Endothelial cell of umbilical vein (primary cell): ENCODE measurements around the gene FMNL2.

Experiments used
- EZH2 ChIP-seq: IDR thresholded peaks from 2 replicates; pipeline ENCODE4 v1.6.1; 2012; ENCODE audit warnings: borderline replicate concordance, low read depth, mild to moderate bottlenecking, moderate library complexity, low read length, inconsistent platforms; ENCODE audit not compliant: severe bottlenecking
- GATA2 ChIP-seq: IDR thresholded peaks from 2 replicates; pipeline ENCODE4 v1.7.0; 2011; ENCODE audit warnings: low read depth, mild to moderate bottlenecking, moderate library complexity, mixed read lengths, low read length; ENCODE audit not compliant: insufficient read length, insufficient read depth
- JUN ChIP-seq: IDR thresholded peaks from 2 replicates; pipeline ENCODE4 v1.6.1; 2011; ENCODE audit warnings: borderline replicate concordance, low read depth; ENCODE audit not compliant: insufficient read length, insufficient read depth
- POLR2AphosphoS5 ChIP-seq: IDR thresholded peaks from 2 replicates; pipeline ENCODE4 v1.6.1; 2012; ENCODE audit warnings: low read depth, mild to moderate bottlenecking, control low read depth, low read length, moderate library complexity; ENCODE audit not compliant: insufficient read depth
- TF ChIP-seq, protein P1 (sequence below), 2 donors: IDR thresholded peaks; 1 replicate in 1 of 2; 2 replicates in 1 of 2; pipeline ENCODE4 v1.5.1; 2011; ENCODE audit warnings: low read length in 2 of 2, mild to moderate bottlenecking in 2 of 2, moderate library complexity in 2 of 2, control low read depth in 1 of 2, inconsistent platforms in 1 of 2, low read depth in 1 of 2; ENCODE audit not compliant: insufficient read depth in 1 of 2; ENCODE audit errors: extremely low read depth in 1 of 2

DNA sequence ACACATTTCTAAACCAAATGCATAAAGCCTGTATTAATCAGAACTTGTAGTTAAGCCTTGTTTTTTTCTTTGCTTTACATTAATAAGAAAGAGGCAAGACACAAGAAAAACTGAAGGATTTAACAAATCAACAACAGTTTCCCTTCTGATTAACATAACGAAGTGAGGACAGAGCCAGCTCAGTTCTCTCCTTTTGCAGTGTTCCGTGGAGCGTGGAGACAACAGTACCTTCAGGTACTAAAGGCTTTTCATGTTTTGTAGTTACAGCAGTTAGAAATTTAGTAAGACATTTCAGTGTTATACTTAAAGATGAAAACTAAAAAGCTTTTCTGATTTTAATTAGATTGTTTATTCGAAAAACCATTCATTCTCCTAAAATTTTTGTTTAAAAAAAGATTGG is 115.2 kb downstream of the FMNL2 start:
- TF ChIP-seq, protein P1, sequence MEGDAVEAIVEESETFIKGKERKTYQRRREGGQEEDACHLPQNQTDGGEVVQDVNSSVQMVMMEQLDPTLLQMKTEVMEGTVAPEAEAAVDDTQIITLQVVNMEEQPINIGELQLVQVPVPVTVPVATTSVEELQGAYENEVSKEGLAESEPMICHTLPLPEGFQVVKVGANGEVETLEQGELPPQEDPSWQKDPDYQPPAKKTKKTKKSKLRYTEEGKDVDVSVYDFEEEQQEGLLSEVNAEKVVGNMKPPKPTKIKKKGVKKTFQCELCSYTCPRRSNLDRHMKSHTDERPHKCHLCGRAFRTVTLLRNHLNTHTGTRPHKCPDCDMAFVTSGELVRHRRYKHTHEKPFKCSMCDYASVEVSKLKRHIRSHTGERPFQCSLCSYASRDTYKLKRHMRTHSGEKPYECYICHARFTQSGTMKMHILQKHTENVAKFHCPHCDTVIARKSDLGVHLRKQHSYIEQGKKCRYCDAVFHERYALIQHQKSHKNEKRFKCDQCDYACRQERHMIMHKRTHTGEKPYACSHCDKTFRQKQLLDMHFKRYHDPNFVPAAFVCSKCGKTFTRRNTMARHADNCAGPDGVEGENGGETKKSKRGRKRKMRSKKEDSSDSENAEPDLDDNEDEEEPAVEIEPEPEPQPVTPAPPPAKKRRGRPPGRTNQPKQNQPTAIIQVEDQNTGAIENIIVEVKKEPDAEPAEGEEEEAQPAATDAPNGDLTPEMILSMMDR (IDR thresholded peaks at IDR 0.05; ENCODE audit: extremely low read depth in 1 of 2, insufficient read depth in 1 of 2, low read depth in 1 of 2, low read length in 2 of 2) = no peak
- TF ChIP-seq EZH2 (no peak), JUN (no peak), GATA2 (no peak), POLR2AphosphoS5 (no peak)
